A549 treated with Mapracorat at 1 μM for 4 hours (cell line): Measurements from ENCODE around the gene LGR6. TPM values are rescaled to one million over a fixed set of nuclear protein-coding genes. Genes with fewer than 3 reads are reported as not detected.

Source experiments
- total RNA-seq: library from RNA; stranded (reverse); fragments of 200-300 nt; extraction: Qiagen RNA extraction; gene quantifications from 5 replicates; pipeline ENCODE4 v1.2.3, GENCODE V29; 2022

LGR6 gene, protein sequence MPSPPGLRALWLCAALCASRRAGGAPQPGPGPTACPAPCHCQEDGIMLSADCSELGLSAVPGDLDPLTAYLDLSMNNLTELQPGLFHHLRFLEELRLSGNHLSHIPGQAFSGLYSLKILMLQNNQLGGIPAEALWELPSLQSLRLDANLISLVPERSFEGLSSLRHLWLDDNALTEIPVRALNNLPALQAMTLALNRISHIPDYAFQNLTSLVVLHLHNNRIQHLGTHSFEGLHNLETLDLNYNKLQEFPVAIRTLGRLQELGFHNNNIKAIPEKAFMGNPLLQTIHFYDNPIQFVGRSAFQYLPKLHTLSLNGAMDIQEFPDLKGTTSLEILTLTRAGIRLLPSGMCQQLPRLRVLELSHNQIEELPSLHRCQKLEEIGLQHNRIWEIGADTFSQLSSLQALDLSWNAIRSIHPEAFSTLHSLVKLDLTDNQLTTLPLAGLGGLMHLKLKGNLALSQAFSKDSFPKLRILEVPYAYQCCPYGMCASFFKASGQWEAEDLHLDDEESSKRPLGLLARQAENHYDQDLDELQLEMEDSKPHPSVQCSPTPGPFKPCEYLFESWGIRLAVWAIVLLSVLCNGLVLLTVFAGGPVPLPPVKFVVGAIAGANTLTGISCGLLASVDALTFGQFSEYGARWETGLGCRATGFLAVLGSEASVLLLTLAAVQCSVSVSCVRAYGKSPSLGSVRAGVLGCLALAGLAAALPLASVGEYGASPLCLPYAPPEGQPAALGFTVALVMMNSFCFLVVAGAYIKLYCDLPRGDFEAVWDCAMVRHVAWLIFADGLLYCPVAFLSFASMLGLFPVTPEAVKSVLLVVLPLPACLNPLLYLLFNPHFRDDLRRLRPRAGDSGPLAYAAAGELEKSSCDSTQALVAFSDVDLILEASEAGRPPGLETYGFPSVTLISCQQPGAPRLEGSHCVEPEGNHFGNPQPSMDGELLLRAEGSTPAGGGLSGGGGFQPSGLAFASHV
- 0.43 to 0.93 TPM (median 0.71 TPM) in 5 replicates for total RNA-seq

GRCh38 chr1:202193614-202194327 lies at the start of gene LGR6:
Gene LGR6 (plus strand): TSS chr1:202193799. CDS start chr1:202193990, 191 bp downstream.

DNA sequence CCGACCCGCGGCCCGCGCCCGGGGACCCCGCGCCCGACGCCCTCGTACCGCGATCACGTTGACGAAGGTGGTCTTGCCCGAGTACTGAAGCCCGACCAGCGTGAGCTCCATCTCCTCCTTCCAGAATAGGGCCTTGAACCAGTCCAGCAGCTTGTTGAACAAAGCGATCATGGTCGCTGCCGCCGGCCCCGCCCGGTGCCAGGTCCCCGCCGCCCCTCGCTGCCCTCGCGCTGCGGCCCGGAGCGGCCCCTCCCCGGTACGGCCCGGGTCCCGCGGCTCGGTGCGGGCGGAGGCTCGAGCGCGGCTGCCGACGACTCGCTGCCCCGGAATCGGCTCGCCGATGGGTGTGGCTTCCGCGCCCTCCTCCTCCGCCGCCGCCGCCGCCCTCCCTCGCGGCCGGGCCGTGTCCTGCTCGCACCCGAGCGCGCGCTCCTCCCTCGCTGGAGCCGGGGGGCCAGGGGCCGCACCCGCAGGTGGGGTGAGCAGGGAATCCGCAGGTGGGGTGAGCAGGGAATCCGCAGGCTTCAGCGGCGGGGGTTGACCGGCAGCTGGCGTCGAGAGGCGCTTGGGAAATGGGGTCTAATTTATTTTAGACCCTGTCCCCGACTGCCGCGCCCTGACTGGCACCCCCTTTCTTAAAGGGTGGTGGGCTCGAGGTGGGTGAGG lies 49.1 kb upstream of the LGR6 start, which contains the start of gene ARL8A:
Gene ARL8A (minus strand): TSS at position 336 of the 666 bp plus-strand sequence. CDS start 165 bp downstream, at position 171.

DNA sequence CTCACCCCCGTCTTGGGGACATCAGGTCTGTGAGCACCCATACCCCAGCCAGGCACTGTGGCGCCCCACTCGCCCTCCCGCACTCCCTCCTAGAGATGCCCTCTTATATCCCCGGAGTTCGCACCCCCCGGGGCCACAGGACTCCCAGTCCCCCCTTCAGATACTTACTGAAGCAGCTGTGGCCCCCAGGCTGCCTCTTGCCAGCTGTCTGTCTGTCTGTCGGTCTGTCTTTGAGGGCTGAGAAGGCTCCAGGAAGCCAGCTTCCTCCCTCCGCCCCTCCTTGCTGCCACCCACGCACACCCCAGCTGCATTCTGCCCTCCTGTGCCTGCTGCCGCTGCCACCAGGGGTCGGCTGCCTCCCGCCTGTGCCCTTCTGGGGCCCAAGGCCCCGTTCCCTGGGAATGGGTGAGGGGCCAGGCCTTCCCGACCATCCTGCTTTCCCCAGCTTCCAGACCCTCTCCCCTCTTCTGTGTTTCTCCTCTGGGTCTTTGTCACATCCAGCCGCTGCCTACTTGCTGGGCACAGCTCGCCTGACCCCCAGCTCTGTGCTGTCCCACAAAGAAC lies 33.1 kb upstream of the LGR6 start, which contains the start of gene PTPN7:
Gene PTPN7 (minus strand): TSS at position 226 of the 564 bp plus-strand sequence. CDS start 1,200 bp downstream, outside the sequence.

GRCh38 chr1:202348509-202349205 lies 155.1 kb downstream of the LGR6 start, which contains the start of gene PPP1R12B:
Gene PPP1R12B (plus strand): TSS chr1:202348699. CDS start chr1:202348852, 153 bp downstream.

Other genes starting within 250 kb of the LGR6 start
- not detected in 5 replicates for gene LMOD1, start 247.3 kb upstream of the LGR6 start, total RNA-seq
- 90.0 to 141 TPM (median 97.7 TPM) in 5 replicates for gene TIMM17A, start 238.3 kb upstream of the LGR6 start, total RNA-seq
- gene RNPEP, start 211.2 kb upstream of the LGR6 start, total RNA-seq = 82.5 to 87.8 TPM (median 87.2 TPM) in 5 replicates
- 126 to 195 TPM (median 182 TPM) in 5 replicates for gene ELF3, start 183.2 kb upstream of the LGR6 start, total RNA-seq
- 0.10 to 0.16 TPM (median 0.15 TPM) in 5 replicates for gene GPR37L1, start 70.9 kb upstream of the LGR6 start, total RNA-seq
- 44.7 to 57.5 TPM (median 49.9 TPM) in 5 replicates for gene ARL8A, start 49.1 kb upstream of the LGR6 start, total RNA-seq
- gene PTPN7, start 33.2 kb upstream of the LGR6 start, total RNA-seq = not detected in 5 replicates
- 69.4 to 77.1 TPM (median 73.0 TPM) in 5 replicates for gene UBE2T, start 148.1 kb downstream of the LGR6 start, total RNA-seq
- 1.6 to 2.4 TPM (median 2.2 TPM) in 5 replicates for gene PPP1R12B, start 154.9 kb downstream of the LGR6 start, total RNA-seq